H1 (cell line): ENCODE data around the gene SERPINB12. TPM values are rescaled to one million over a fixed set of nuclear protein-coding genes. Genes with fewer than 3 reads are reported as not detected.

Experiments
- CTCF ChIA-PET: fragments of 300-600 bp; sonication (Branson Sonifier 250); formaldehyde crosslinking; loops from one replicate; lab custom pipeline; 2021; ENCODE audit not compliant: partially characterized antibody; lab: Charles Lee
- POLR2A ChIA-PET: fragments of 300-600 bp; sonication (Branson Sonifier 250); formaldehyde crosslinking; loops from one replicate; lab custom pipeline; 2021; ENCODE audit warnings: inconsistent platforms; ENCODE audit not compliant: partially characterized antibody; lab: Charles Lee
- DNase-seq, 2 experiments: peaks; one replicate each; pipeline versions ENCODE4 v3.0.0 to v3.0.0-alpha.2; 2010 to 2022; ENCODE audit warnings: low spot score in 2 of 2, low read depth in 1 of 2, mixed read lengths in 1 of 2
- FAIRE-seq: peaks from 2 replicates; lab custom pipeline; 2011; peaks lifted over from hg19 to GRCh38; lab: Jason Lieb, UNC
- H2AFZ ChIP-seq: 2 replicates; pipeline ENCODE4 v1.8.1; 2012; ENCODE audit warnings: low read length, inconsistent platforms
- H2AK5ac ChIP-seq: 2 replicates; pipeline ENCODE4 v1.6.1; 2013; ENCODE audit warnings: low read depth, low read length
- H2BK120ac ChIP-seq: replicated peaks from 2 replicates; pipeline ENCODE3; 2013; ENCODE audit warnings: low read depth, low read length, inconsistent platforms
- H2BK12ac ChIP-seq: 2 replicates; pipeline ENCODE4 v1.6.1; 2013; ENCODE audit warnings: low read depth, low read length
- H2BK15ac ChIP-seq: 2 replicates; pipeline ENCODE4 v1.6.1; 2013; ENCODE audit warnings: low read length
- H2BK20ac ChIP-seq: 2 replicates; pipeline ENCODE4 v1.6.1; 2013; ENCODE audit warnings: low read length
- H2BK5ac ChIP-seq: 2 replicates; pipeline ENCODE4 v1.6.1; 2013; ENCODE audit warnings: low read depth, low read length
- H3K14ac ChIP-seq: 2 replicates; pipeline ENCODE4 v1.6.1; 2013; ENCODE audit warnings: inconsistent platforms; ENCODE audit not compliant: insufficient read length
- H3K18ac ChIP-seq: 2 replicates; pipeline ENCODE4 v1.6.1; 2013; ENCODE audit warnings: low read length; ENCODE audit errors: extremely low read depth
- H3K23ac ChIP-seq: 2 replicates; pipeline ENCODE4 v1.6.1; 2013; ENCODE audit warnings: inconsistent platforms; ENCODE audit not compliant: insufficient read length
- H3K23me2 ChIP-seq: 2 replicates; pipeline ENCODE4 v1.6.1; 2013; ENCODE audit warnings: low read depth, low read length
- H3K27ac ChIP-seq: 2 replicates; pipeline ENCODE4 v1.6.1; 2011; ENCODE audit warnings: low read depth, low read length, inconsistent platforms
- H3K27me3 ChIP-seq, 4 experiments: replicated peaks in 1 of 4; 1 replicate in 1 of 4; 2 replicates in 3 of 4; pipeline versions ENCODE4 v1.6.1 to v1.8.1; 2011 to 2013; ENCODE audit warnings: low read length in 3 of 4, mild to moderate bottlenecking in 3 of 4, inconsistent platforms in 2 of 4, mixed read lengths in 2 of 4, moderate library complexity in 1 of 4; ENCODE audit not compliant: control insufficient read depth in 3 of 4, insufficient read depth in 3 of 4; ENCODE audit errors: extremely low read depth in 1 of 4
- H3K36me3 ChIP-seq, 4 experiments: 2 replicates each; pipeline versions ENCODE4 v1.6.1 to v1.8.1; 2011 to 2013; ENCODE audit warnings: mild to moderate bottlenecking in 4 of 4, low read length in 3 of 4, moderate library complexity in 2 of 4, control low read depth in 1 of 4, inconsistent platforms in 1 of 4; ENCODE audit not compliant: insufficient read depth in 4 of 4, control insufficient read depth in 2 of 4
- H3K4ac ChIP-seq: replicated peaks from 2 replicates; pipeline ENCODE3; 2013; ENCODE audit warnings: low read length, low read depth, mixed read lengths, inconsistent platforms; ENCODE audit not compliant: insufficient read length
- H3K4me1 ChIP-seq, 4 experiments: replicated peaks in 1 of 4; 1 replicate in 1 of 4; 2 replicates in 3 of 4; pipeline versions ENCODE4 v1.6.1 to v1.8.1; 2011 to 2013; ENCODE audit warnings: low read length in 3 of 4, inconsistent platforms in 2 of 4, mixed read lengths in 1 of 4; ENCODE audit not compliant: insufficient read depth in 4 of 4, control insufficient read depth in 3 of 4
- H3K4me2 ChIP-seq, 2 experiments: 2 replicates each; pipeline versions ENCODE4 v1.6.1 to v1.8.1; 2011 to 2013; ENCODE audit warnings: low read depth in 2 of 2, low read length in 2 of 2, control low read depth in 1 of 2, inconsistent platforms in 1 of 2, mild to moderate bottlenecking in 1 of 2; ENCODE audit not compliant: insufficient read depth in 1 of 2
- H3K4me3 ChIP-seq, 4 experiments: fragments of 200-600, 300-600 bp in 1 of 4; sonication (generic), shearing (Covaris generic), sonication (Bioruptor Twin) in 1 of 4; 2 replicates each; pipeline versions ENCODE4 v1.5.1 to v1.8.1; 2011 to 2016; ENCODE audit warnings: low read length in 4 of 4, low read depth in 3 of 4, control low read depth in 2 of 4, inconsistent platforms in 2 of 4, mild to moderate bottlenecking in 2 of 4, mixed read lengths in 1 of 4, moderate library complexity in 1 of 4; ENCODE audit not compliant: insufficient read depth in 2 of 4; ENCODE audit errors: extremely low read depth in 1 of 4
- H3K56ac ChIP-seq: replicated peaks from 2 replicates; pipeline ENCODE3; 2013; ENCODE audit warnings: low read depth, mild to moderate bottlenecking, mixed read lengths, low read length, inconsistent platforms; ENCODE audit not compliant: insufficient read length
- H3K79me1 ChIP-seq: 2 replicates; pipeline ENCODE4 v1.6.1; 2013; ENCODE audit warnings: low read depth, low read length, control low read depth
- H3K79me2 ChIP-seq, 2 experiments: 2 replicates each; pipeline versions ENCODE4 v1.6.1 to v1.8.1; 2012 to 2013; ENCODE audit warnings: low read length in 2 of 2, mild to moderate bottlenecking in 2 of 2, inconsistent platforms in 1 of 2; ENCODE audit not compliant: insufficient read depth in 2 of 2, control insufficient read depth in 1 of 2
- H3K9ac ChIP-seq, 4 experiments: replicated peaks in 1 of 4; 1 replicate in 1 of 4; 2 replicates in 3 of 4; pipeline versions ENCODE4 v1.6.1 to v1.8.1; 2011 to 2013; ENCODE audit warnings: low read depth in 3 of 4, low read length in 3 of 4, control low read depth in 2 of 4, mild to moderate bottlenecking in 2 of 4, moderate library complexity in 2 of 4, inconsistent platforms in 1 of 4; ENCODE audit errors: extremely low read depth in 1 of 4
- H3K9me3 ChIP-seq, 2 experiments: 2 replicates each; pipeline versions ENCODE4 v1.6.1 to v1.8.1; 2012 to 2013; ENCODE audit warnings: mild to moderate bottlenecking in 2 of 2, moderate library complexity in 2 of 2, control low read depth in 1 of 2, inconsistent platforms in 1 of 2, low read depth in 1 of 2, low read length in 1 of 2, mixed read lengths in 1 of 2; ENCODE audit not compliant: insufficient read depth in 2 of 2
- H4K20me1 ChIP-seq, 2 experiments: replicated peaks in 1 of 2; 2 replicates each; pipeline versions ENCODE3 to v1.8.1; 2011 to 2013; ENCODE audit warnings: inconsistent platforms in 2 of 2, low read length in 2 of 2, mild to moderate bottlenecking in 1 of 2; ENCODE audit not compliant: insufficient read depth in 2 of 2, control insufficient read depth in 1 of 2
- H4K5ac ChIP-seq: 2 replicates; pipeline ENCODE4 v1.6.1; 2013; ENCODE audit warnings: low read length, low read depth, mixed read lengths, inconsistent platforms; ENCODE audit not compliant: insufficient read length
- H4K8ac ChIP-seq: 2 replicates; pipeline ENCODE4 v1.8.0; 2013; ENCODE audit warnings: mild to moderate bottlenecking, moderate library complexity, low read length, inconsistent platforms; ENCODE audit not compliant: insufficient read depth; ENCODE audit errors: extremely low read depth
- H4K91ac ChIP-seq: replicated peaks from 2 replicates; pipeline ENCODE3; 2013; ENCODE audit warnings: low read length, mixed read lengths, inconsistent platforms; ENCODE audit not compliant: insufficient read length
- ASH2L ChIP-seq: fragments of 200-600, 300-600 bp; sonication (generic); IDR thresholded peaks from one replicate; pipeline ENCODE4 v1.7.1; 2017; ENCODE audit warnings: low read length
- ATF3 ChIP-seq: IDR thresholded peaks from 2 replicates; pipeline ENCODE4 v1.6.1; 2011; ENCODE audit warnings: low read depth, mild to moderate bottlenecking, low read length; ENCODE audit not compliant: insufficient read depth
- FOSL1 ChIP-seq: IDR thresholded peaks from 2 replicates; pipeline ENCODE4 v1.6.1; 2011; ENCODE audit warnings: mild to moderate bottlenecking, low read depth, low read length, moderate library complexity; ENCODE audit not compliant: insufficient read depth
- RAD21 ChIP-seq, 2 experiments: IDR thresholded peaks in 1 of 2; conservative IDR thresholded peaks in 1 of 2; 2 replicates each; pipeline ENCODE4 v1.6.1; 2011; ENCODE audit warnings: low read depth in 2 of 2, low read length in 2 of 2, improper control_type of control experiment in 1 of 2, inconsistent platforms in 1 of 2, mild to moderate bottlenecking in 1 of 2, moderate library complexity in 1 of 2
- RXRA ChIP-seq: IDR thresholded peaks from 2 replicates; pipeline ENCODE4 v1.6.1; 2011; ENCODE audit warnings: low read depth, mild to moderate bottlenecking, low read length, moderate library complexity; ENCODE audit not compliant: insufficient read depth
- SIN3A ChIP-seq, 2 experiments: IDR thresholded peaks in 1 of 2; conservative IDR thresholded peaks in 1 of 2; 2 replicates each; pipeline ENCODE4 v1.6.1; 2011 to 2012; ENCODE audit warnings: low read length in 2 of 2, improper control_type of control experiment in 1 of 2, low read depth in 1 of 2, mild to moderate bottlenecking in 1 of 2
- SRF ChIP-seq: IDR thresholded peaks from 2 replicates; pipeline ENCODE4 v1.6.1; 2011; ENCODE audit warnings: mild to moderate bottlenecking, low read depth, low read length, moderate library complexity
- TCF12 ChIP-seq: IDR thresholded peaks from 2 replicates; pipeline ENCODE4 v1.6.1; 2011; ENCODE audit warnings: low read depth, mild to moderate bottlenecking, low read length
- ZNF274 ChIP-seq: IDR thresholded peaks from 2 replicates; pipeline ENCODE4 v1.7.0; 2012; ENCODE audit warnings: low read length, borderline replicate concordance; ENCODE audit errors: extremely low read depth
- WGBS, 2 experiments: shearing (Covaris generic) in 1 of 2; methylation state at CpG; one replicate each; pipeline versions ENCODE4 v1.1.6 to v1.1.7; 2013 to 2015; ENCODE audit warnings: low lambda C conversion rate in 2 of 2, mixed read lengths in 2 of 2, inconsistent platforms in 1 of 2, low coverage in 1 of 2, missing lambda C conversion rate in 1 of 2; ENCODE audit not compliant: insufficient replicate concordance in 2 of 2, insufficient coverage in 1 of 2, insufficient read length in 1 of 2; ENCODE audit errors: extremely low coverage in 1 of 2, missing lambda C conversion rate in 1 of 2; 5-methylcytosine and 5-hydroxymethylcytosine counted together
- polyA plus RNA-seq, 7 experiments: library from polyadenylated mRNA; depleted of rRNA in 3 of 7; stranded (reverse) in 5 of 7; unstranded in 2 of 7; fragments of >200 nt in 5 of 7; fragments of 200-250 nt in 2 of 7; gene quantifications; 1 replicate in 5 of 7; 2 replicates in 1 of 7; 4 replicates in 1 of 7; pipeline versions ENCODE4 v1.2.1 to v1.2.3, GENCODE V29; 2011 to 2013; ENCODE audit warnings: missing spikeins in 2 of 7, mixed read lengths in 2 of 7
- total RNA-seq: library from RNA; stranded (reverse); fragmentation: NEBNext Ultra II Directional; extraction: Animal tissue kit (Norgen Biotek cat#: 25700); gene quantifications from 2 replicates; pipeline ENCODE4 v1.2.1, GENCODE V29; 2021
- TF ChIP-seq, protein P1 (sequence below): IDR thresholded peaks from 2 replicates; pipeline ENCODE4 v1.6.1; 2012; ENCODE audit warnings: inconsistent platforms

The SERPINB12 gene
- total and polyA plus RNA-seq, 2 of the 8 experiments (the other 6 are each of a cell fraction or from before 2014, with no cell fraction given) = not detected

DNA sequence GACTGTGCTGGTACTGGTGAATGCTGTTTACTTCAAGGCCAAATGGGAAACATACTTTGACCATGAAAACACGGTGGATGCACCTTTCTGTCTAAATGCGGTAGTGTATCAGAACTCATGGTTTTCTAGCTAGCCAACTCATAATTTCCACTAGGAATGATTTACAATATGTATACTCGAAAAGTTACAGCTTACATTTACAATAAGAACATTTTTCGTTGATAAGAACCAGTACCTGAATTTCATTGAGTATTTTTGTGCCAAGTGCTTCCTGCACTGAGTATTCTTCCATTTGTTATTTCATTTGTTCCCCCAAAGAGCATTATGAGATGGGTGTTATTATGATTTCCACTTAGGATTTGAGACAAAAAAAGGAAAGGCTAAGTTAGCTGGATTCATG is 21.9 kb downstream of the SERPINB12 start:
- Histone ChIP-seq H3K14ac (no peak overlapping the region), H2AK5ac (no peak overlapping the region), H2BK20ac (no peak overlapping the region), H3K4me1 (no peaks in the 10 kb centered on the region; a peak in 1 of 7 replicates), H3K79me2 (no peaks in the 10 kb centered on the region), H3K9ac (no peak overlapping the region), H3K4me2 (no peak overlapping the region), H4K20me1 (no peaks in the 10 kb centered on the region), H3K27ac (no peak overlapping the region), H3K56ac (no peak overlapping the region), H3K27me3 (no peaks in the 10 kb centered on the region), H3K18ac (no peak overlapping the region), H3K79me1 (no peaks in the 10 kb centered on the region), H2BK5ac (no peak overlapping the region), H2AFZ (no peak overlapping the region), H4K91ac (no peak overlapping the region), H3K36me3 (no peaks in the 10 kb centered on the region), H3K4me3 (no peak overlapping the region), H4K8ac (no peak overlapping the region), H2BK120ac (no peak overlapping the region), H3K23me2 (no peaks in the 10 kb centered on the region), H3K4ac (no peak overlapping the region), H2BK12ac (no peak overlapping the region), H3K23ac (no peak overlapping the region), H2BK15ac (no peak overlapping the region), H3K9me3 (no peaks in the 10 kb centered on the region), H4K5ac (no peak overlapping the region)
- ChIA-PET POLR2A (no interaction called here), CTCF (interaction anchor here (0.8 to 9.2 kb wide), 5 partner anchors 10 to 281 kb away, joined by 3 to 107 read pairs (median 3); no protein-coding TSS in a partner anchor)
- TF ChIP-seq ZNF274 (no peak), RXRA (no peak), RAD21 (IDR thresholded peaks at IDR 0.05 in 1 of 2, conservative IDR thresholded peaks at IDR 0.05 in 1 of 2; ENCODE audit: low read depth in 2 of 2, low read length in 2 of 2) (no peak), SIN3A (conservative IDR thresholded peaks at IDR 0.05 in 1 of 2, IDR thresholded peaks at IDR 0.05 in 1 of 2; ENCODE audit: low read depth in 1 of 2, low read length in 2 of 2) (no peak), TCF12 (no peak), ASH2L (no peak), SRF (no peak), FOSL1 (no peak), ATF3 (no peak)
- TF ChIP-seq, protein P1, sequence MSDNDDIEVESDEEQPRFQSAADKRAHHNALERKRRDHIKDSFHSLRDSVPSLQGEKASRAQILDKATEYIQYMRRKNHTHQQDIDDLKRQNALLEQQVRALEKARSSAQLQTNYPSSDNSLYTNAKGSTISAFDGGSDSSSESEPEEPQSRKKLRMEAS = no peak
- WGBS, 2 experiments = 79% methylated on average over 4 of the region's 4 CpGs; no CpG with 5 or more reads in 1 of the 2 experiments
- DNase-seq (no peak), FAIRE-seq (no peak)
